Keratinocyte (primary cell): Measurements from ENCODE around the gene DIRAS3. TPM values are rescaled to one million over a fixed set of nuclear protein-coding genes. Genes with fewer than 3 reads are reported as not detected.

Experiments used
- DNase-seq: peaks from one replicate; pipeline ENCODE4 v3.0.0-alpha.2; 2011; ENCODE audit warnings: low read depth, missing footprints, low spot score
- FAIRE-seq: peaks from 2 replicates; lab custom pipeline; 2011; peaks lifted over from hg19 to GRCh38; lab: Jason Lieb, UNC
- H2AFZ ChIP-seq: 2 replicates; pipeline ENCODE4 v1.6.0; 2012; ENCODE audit warnings: low read length, control low read depth, inconsistent platforms; ENCODE audit not compliant: control insufficient read depth
- H3K27ac ChIP-seq: 2 replicates; pipeline ENCODE4 v1.5.1; 2011; ENCODE audit warnings: low read length; ENCODE audit not compliant: control insufficient read depth, insufficient read depth
- H3K27me3 ChIP-seq: 3 replicates; pipeline ENCODE4 v1.6.0; 2011; ENCODE audit warnings: low read length; ENCODE audit not compliant: control insufficient read depth, insufficient read depth; ENCODE audit errors: extremely low read depth
- H3K36me3 ChIP-seq, 2 experiments: 2 replicates in 1 of 2; 3 replicates in 1 of 2; pipeline ENCODE4 v1.5.1; 2011; ENCODE audit warnings: low read length in 2 of 2, mild to moderate bottlenecking in 1 of 2; ENCODE audit not compliant: control insufficient read depth in 2 of 2, insufficient read depth in 2 of 2; ENCODE audit errors: extremely low read depth in 1 of 2
- H3K4me1 ChIP-seq: 3 replicates; pipeline ENCODE4 v1.5.1; 2011; ENCODE audit warnings: low read length; ENCODE audit not compliant: control insufficient read depth, insufficient read depth; ENCODE audit errors: extremely low read depth
- H3K4me2 ChIP-seq: 3 replicates; pipeline ENCODE4 v1.6.0; 2011; ENCODE audit warnings: low read depth, low read length; ENCODE audit not compliant: control insufficient read depth, insufficient read depth; ENCODE audit errors: extremely low read depth
- H3K4me3 ChIP-seq, 3 experiments: fragments of 200-600 bp in 1 of 3; sonication (generic) in 1 of 3; 2 replicates in 2 of 3; 3 replicates in 1 of 3; pipeline ENCODE4 v1.5.1; 2011 to 2016; ENCODE audit warnings: low read length in 3 of 3, mild to moderate bottlenecking in 3 of 3, control low read depth in 2 of 3, inconsistent platforms in 1 of 3, low read depth in 1 of 3, mixed read lengths in 1 of 3, mixed run types in 1 of 3, moderate library complexity in 1 of 3; ENCODE audit not compliant: control insufficient read depth in 2 of 3, insufficient read depth in 2 of 3; ENCODE audit errors: extremely low read depth in 1 of 3
- H3K79me2 ChIP-seq: 2 replicates; pipeline ENCODE4 v1.6.0; 2012; ENCODE audit warnings: low read length; ENCODE audit not compliant: control insufficient read depth, insufficient read depth
- H3K9ac ChIP-seq: 3 replicates; pipeline ENCODE4 v1.6.0; 2011; ENCODE audit warnings: low read length; ENCODE audit not compliant: control insufficient read depth, insufficient read depth; ENCODE audit errors: extremely low read depth
- H3K9me1 ChIP-seq: 3 replicates; pipeline ENCODE4 v1.6.0; 2011; ENCODE audit warnings: low read length; ENCODE audit not compliant: control insufficient read depth, insufficient read depth; ENCODE audit errors: extremely low read depth
- H3K9me3 ChIP-seq: 2 replicates; pipeline ENCODE4 v1.5.1; 2012; ENCODE audit warnings: low read depth, low read length; ENCODE audit not compliant: control insufficient read depth
- H4K20me1 ChIP-seq: 3 replicates; pipeline ENCODE4 v1.6.0; 2011; ENCODE audit warnings: low read length; ENCODE audit not compliant: control insufficient read depth, insufficient read depth; ENCODE audit errors: extremely low read depth
- CTCF ChIP-seq, 3 experiments: IDR thresholded peaks in 1 of 3; conservative IDR thresholded peaks in 1 of 3; optimal IDR thresholded peaks in 1 of 3; 2 replicates in 2 of 3; 3 replicates in 1 of 3; pipeline versions ENCODE3 to v1.5.1; 2011; ENCODE audit warnings: low read length in 3 of 3, mild to moderate bottlenecking in 3 of 3, moderate library complexity in 2 of 3, control low read depth in 1 of 3, inconsistent platforms in 1 of 3; ENCODE audit not compliant: insufficient read depth in 2 of 3; ENCODE audit errors: extremely low read depth in 1 of 3
- EZH2 ChIP-seq: IDR thresholded peaks from one replicate; pipeline ENCODE4 v1.6.1; 2012; ENCODE audit warnings: inconsistent platforms, mild to moderate bottlenecking, low read length, moderate library complexity
- dilution Hi-C: fragments of 300-500 bp; cut with MboI; formaldehyde crosslinking; loops from one replicate; pipeline ENCODE4 v1.7.0; 2020; ENCODE audit warnings: low sequenced_read_pairs; ENCODE audit not compliant: extremely low pct_ligation_motif_present
- polyA plus RNA-seq, 5 experiments: library from polyadenylated mRNA; depleted of rRNA in 3 of 5; stranded (reverse) in 3 of 5; stranded (forward) in 1 of 5; unstranded in 1 of 5; fragments of >200 nt; gene quantifications; 1 replicate in 1 of 5; 2 replicates in 3 of 5; 3 replicates in 1 of 5; pipeline versions ENCODE4 v1.2.1 to v1.2.3, GENCODE V29; 2011 to 2012; ENCODE audit warnings: missing spikeins in 2 of 5, low read depth in 1 of 5, low replicate concordance in 1 of 5

The DIRAS3 gene
- polyA plus RNA-seq, 1 donor (not counting 4 experiments of a cell fraction or from before 2014, with no cell fraction given): 0.20 TPM

DNA sequence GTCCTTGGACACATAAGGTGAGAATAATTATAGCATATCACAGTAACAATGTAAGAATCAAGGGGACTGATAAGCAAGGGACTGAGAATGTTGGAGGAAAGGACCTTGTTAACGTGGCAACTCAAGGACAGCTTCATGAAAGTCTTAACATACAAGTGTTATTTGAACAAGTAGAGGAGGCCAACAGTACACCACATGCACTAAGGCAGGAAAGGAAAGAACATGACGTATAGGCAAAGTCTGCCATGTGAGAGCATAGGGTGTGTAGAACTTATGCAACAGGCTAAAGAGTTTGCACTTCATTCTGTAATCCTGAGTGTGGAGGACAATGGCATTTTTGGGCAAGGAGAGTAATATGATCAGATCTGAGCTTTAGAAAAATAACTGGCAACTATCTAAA is 33.3 kb upstream of the DIRAS3 start:
- Histone ChIP-seq H2AFZ (no peak overlapping the region), H3K36me3 (no peaks in the 10 kb centered on the region), H3K27ac (no peak overlapping the region), H3K9me3 (no peaks in the 10 kb centered on the region), H3K27me3 (no peaks in the 10 kb centered on the region), H4K20me1 (no peaks in the 10 kb centered on the region), H3K9me1 (no peaks in the 10 kb centered on the region), H3K9ac (no peak overlapping the region), H3K79me2 (no peaks in the 10 kb centered on the region), H3K4me3 (no peak overlapping the region), H3K4me1 (no peaks in the 10 kb centered on the region), H3K4me2 (no peak overlapping the region)
- FAIRE-seq (no peak), DNase-seq (no peak)
- TF ChIP-seq CTCF (optimal IDR thresholded peaks at IDR 0.05 in 1 of 3, IDR thresholded peaks at IDR 0.05 in 1 of 3, conservative IDR thresholded peaks at IDR 0.05 in 1 of 3; ENCODE audit: extremely low read depth in 1 of 3, insufficient read depth in 2 of 3, low read length in 3 of 3) (no peak), EZH2 (no peak)
- dilution Hi-C loops: no loop called here

GRCh38 chr1:68081775-68082283 is 31.4 kb upstream of the DIRAS3 start:
- no peak overlapping the region for H3K9ac ChIP-seq
- no peak overlapping the region for H3K4me2 ChIP-seq
- no peaks in the 10 kb centered on the region for H3K9me3 ChIP-seq
- TF ChIP-seq CTCF (optimal IDR thresholded peaks at IDR 0.05 in 1 of 3, IDR thresholded peaks at IDR 0.05 in 1 of 3, conservative IDR thresholded peaks at IDR 0.05 in 1 of 3; ENCODE audit: extremely low read depth in 1 of 3, insufficient read depth in 2 of 3, low read length in 3 of 3): no peak
- no peak for TF ChIP-seq EZH2
- H3K79me2 ChIP-seq: no peaks in the 10 kb centered on the region
- H3K9me1 ChIP-seq: no peaks in the 10 kb centered on the region
- no peaks in the 10 kb centered on the region for H4K20me1 ChIP-seq
- no peaks in the 10 kb centered on the region for H3K36me3 ChIP-seq
- H3K4me3 ChIP-seq: no peak overlapping the region
- H2AFZ ChIP-seq: no peak overlapping the region
- H3K4me1 ChIP-seq: no peaks in the 10 kb centered on the region
- DNase-seq (no peak), FAIRE-seq (no peak)
- H3K27ac ChIP-seq: no peak overlapping the region
- dilution Hi-C loops: no loop called here
- H3K27me3 ChIP-seq: no peaks in the 10 kb centered on the region
